NCI-H1105 (cell line): ENCODE measurements around the gene GULP1.
"Not testable (repeated sequence)": the region's sequence is repeated elsewhere in the genome, so short reads cannot be mapped to it uniquely, and the experiment has no call there.

Experiments used
- DNase-seq: peaks from one replicate; lab custom pipeline; 2025; lab: John Stamatoyannopoulos, UW

The GULP1 gene, protein sequence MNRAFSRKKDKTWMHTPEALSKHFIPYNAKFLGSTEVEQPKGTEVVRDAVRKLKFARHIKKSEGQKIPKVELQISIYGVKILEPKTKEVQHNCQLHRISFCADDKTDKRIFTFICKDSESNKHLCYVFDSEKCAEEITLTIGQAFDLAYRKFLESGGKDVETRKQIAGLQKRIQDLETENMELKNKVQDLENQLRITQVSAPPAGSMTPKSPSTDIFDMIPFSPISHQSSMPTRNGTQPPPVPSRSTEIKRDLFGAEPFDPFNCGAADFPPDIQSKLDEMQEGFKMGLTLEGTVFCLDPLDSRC

DNA sequence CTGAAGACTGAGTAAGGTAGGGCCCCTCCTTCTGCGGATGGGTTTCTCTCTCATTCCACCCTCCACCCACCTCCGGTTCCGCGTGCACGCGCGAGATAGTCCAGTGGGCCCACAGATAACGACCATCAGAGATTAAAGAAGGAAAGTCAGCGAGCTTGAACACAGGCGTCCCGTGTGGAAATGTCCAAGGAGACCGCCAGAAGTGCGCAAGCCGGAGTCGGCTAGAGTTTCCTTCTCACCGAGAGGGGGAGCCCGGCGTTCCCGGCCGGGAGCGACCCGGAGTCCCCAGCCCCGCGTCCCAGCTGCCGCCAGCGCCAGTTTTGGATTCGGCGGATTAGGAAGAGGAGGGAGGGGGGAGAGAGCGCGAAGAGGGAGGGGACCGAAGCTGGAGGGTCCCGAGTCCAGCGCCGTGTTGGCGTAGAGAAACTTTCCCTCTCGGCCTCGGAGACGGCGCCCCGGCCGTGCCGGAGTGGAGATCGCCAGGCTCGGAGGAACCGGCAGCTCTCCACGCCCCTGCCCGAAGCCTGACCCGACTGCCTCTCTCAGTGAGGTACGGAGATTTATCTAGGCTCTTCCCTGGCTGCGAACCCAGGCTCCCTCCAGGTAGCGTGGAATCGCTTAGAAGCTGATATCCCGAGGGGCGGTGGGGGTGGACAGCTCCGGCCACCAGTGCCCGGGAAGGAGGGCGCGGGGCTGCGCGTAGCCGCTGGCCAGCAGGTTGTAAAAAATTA, at the start of gene GULP1:
GULP1 (plus strand) TSS at position 258 of the 731 bp plus-strand sequence. CDS start 185,829 bp downstream, outside the sequence.
- DNase-seq = no peak

GRCh38 chr2:188243381-188243780, 48.3 kb upstream of the GULP1 start:
- DNase-seq = no peak

DNA sequence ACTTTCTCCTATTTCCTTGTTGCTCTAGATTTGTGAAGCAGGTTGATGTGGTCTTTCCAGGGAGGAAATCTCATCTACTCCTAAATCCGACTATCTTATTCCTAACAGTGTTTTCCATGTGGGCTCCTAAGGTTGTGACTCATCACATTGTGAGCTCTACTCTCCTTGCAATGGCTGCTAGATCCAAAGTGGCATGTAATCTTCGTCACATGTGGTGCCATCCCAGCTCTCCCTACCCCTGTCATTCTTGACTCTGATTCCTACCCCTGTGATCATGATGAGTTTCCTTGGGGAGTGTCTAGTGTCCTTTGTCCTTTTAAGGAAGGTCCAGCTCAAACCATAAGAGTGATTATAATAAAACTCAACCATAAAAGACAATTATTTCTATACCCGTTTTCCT, 47.3 kb upstream of the GULP1 start:
- DNase-seq = no peak

DNA sequence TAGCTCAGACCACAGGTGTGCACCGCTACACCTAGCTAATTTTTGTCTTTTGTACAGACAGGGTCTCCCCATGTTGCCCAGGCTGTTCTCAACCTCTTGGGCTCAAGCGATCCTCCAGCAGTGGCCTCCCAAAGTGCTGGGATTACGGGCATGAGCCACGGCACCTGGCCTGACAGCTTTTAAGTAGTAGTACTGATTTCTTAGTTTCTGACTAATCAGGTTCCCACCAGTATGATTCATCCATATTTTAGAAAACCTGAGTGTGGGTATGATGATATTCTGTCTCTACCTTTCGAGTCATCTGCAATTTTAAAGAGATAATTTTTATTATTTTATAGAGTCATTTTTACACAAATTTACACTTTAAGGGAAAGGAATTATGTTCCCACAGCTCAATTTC, 46.4 kb upstream of the GULP1 start:
- DNase-seq = no peak

DNA sequence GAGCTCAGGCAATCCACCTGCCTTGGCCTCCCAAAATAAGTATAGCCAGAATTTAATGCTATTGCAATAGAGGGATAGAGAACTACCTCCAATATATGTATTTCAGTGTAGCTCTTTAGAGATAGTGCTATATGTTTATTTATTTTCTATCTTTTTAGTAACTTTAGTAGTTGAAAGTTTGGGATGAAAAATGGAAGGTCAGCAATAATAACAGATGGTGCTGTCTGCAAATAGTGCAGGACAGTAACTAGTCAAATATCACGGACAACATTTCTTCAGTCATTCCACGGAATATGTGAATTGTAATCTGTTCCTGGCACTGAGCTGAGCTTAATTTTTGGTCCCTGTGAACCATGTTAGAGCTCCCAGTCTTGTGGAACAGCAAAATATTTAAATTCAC, 43.2 kb upstream of the GULP1 start:
- no peak for DNase-seq

DNA sequence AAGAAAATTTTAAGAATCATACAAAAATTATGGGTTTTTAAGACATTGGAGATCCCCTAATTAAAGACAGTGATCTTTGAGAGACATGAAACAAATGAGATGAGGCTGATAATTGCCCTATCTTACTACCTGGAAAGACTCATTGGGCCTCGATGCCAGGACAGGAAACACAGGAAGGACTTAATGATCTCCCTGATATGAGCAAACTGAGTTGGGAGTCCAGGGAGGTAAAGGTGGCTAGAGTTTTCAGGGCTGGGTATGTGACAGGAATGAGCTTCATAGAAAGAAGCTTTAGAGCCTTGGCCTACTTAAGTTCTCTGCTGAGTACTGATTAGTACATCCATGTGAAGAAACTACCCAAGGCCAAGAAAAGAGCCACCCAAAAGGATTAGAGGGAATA, 40.6 kb upstream of the GULP1 start:
- no peak for DNase-seq

DNA sequence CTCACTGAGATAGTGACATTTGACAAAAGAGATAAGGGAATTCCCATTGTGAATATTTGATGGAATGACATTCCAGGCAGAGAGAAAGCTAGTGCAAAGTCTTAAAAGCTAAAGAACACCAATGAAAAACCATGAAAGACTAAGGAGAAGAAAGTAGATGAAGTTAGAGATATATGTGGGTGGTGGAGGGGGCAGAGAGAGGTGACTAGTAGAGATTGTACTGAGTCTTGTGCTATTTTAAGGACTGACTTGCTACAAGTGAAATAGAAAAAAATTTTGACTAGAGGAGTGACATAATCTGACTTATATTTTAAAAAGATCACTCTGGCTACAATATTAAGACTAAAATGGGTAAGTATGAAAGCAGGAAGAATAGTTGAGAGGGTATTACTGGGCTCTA, 35.3 kb upstream of the GULP1 start:
- DNase-seq = no peak

DNA sequence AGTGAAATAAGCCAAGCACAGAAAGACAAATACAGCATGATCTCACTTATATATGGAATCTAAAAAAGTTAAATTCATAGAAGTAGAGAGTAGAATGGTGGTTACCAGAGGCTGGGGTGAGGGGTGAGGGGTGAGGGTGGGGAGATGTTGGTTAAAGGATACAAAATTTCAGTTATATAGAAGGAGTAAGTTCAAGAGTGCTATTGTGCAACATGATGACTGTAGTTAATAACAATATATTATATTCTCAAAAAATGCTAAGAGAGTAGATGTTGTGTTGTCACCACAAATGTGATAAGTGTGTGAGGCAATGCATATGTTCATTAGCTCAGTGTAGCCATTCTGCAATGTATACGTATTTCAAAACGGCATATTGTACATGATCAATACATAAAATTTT, 26.4 kb upstream of the GULP1 start:
- DNase-seq = no peak

DNA sequence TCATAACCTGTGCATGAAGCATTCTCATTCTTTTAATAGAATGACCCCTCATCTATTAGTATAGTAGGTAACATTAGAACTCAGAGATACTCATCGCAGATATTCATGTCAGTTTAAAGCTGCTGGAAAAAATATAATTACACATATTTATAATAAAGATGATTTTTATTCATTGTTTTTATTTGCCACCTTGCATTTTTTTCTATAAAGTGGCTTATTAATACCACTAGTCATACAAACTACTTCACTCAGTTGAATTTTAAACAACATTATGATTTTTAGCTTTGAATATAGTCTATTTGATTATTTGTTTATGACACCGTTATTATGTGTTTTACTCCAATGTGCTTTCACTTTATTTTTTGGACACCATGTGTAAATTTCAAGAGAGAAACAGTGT, 23.9 kb upstream of the GULP1 start:
- DNase-seq = no peak

GRCh38 chr2:188269004-188269403, 22.7 kb upstream of the GULP1 start:
- no peak for DNase-seq

- no peak for DNase-seq
These were observed 19.6 kb upstream of the GULP1 start for GRCh38 chr2:188272121-188272520.

DNA sequence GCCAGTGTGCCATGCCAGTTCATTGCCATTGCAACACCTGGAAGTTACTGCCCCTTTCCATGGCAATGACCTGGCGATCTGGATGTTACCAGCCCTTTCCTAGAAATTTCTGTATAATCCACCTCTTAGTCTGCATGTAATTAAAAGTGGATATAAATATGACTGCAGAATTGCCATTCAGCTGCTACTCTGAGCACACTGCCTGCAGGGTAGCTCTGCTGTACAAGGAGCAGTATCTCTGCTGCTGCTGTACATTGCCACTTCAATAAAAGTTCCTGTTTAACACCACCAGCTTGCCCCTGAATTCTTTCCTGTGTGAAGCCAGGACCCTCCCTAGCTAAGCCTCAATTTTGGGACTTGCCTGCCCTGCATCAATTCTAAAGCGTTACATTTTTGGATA, 17.4 kb upstream of the GULP1 start:
- no peak for DNase-seq

GRCh38 chr2:188276255-188276654, 15.4 kb upstream of the GULP1 start:
- no peak for DNase-seq

DNA sequence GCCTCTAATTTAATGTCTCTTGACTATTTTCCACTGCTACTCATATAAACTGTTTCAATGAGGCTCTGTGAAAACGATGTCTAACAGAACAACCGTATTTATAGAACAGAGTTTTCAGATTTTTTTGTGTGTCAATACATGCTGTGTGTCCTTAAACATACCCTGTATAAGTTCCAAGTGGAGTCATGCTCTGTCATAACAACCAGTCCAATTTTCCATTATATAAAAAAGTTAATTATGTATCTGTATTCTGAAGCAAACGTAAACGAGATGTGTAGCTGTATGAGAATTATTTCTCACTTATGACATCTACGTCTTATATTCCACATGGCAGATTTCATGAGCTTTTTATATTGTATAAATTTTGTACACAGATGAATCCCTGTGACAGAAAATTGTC, 13.9 kb upstream of the GULP1 start:
- DNase-seq = no peak

- no peak for DNase-seq
These were observed 13.1 kb upstream of the GULP1 start for GRCh38 chr2:188278388-188279092.

DNA sequence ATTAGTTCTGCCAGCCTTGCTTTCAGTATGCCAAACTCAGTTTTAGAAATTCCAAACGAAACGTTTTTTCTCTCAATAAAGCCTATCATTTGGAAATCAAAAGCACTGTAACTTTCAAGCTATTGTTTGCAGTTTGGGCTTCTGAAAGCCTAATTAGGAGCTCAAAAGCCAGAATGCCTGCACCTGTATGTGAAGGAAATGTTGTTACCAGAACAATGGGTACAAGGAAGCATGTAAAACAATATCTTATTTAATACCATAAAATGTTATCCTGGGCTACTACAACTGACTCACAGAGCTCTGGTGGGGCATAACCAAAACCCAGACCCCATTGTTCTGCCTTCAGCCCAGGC, 12.6 kb upstream of the GULP1 start:
- no peak for DNase-seq

GRCh38 chr2:188280811-188281222, 10.9 kb upstream of the GULP1 start:
- DNase-seq = no peak

- DNase-seq = no peak
These were observed 8.8 kb upstream of the GULP1 start for GRCh38 chr2:188282907-188283306.

DNA sequence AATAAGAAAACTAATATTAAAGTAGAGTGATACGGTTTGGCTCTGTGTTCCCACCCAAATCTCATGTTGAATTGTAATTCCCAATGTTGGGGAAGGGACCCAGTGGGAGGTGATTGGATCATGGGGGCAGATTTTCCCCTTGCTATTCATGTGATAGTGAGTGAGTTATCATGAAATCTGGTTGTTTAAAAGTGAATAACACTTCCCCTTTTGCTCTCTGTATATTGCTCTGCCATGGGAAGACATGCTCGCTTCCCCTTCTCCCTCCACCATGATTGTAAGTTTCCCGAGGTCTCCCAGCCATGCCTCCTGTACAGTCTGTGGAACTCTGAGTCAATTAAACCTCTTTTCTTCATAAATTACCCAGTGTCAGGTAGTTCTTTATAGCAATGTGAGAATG, 7.4 kb upstream of the GULP1 start:
- not testable (repeated sequence) for DNase-seq

GRCh38 chr2:188285049-188285448, 6.6 kb upstream of the GULP1 start:
- DNase-seq = no peak

- DNase-seq = no peak
These were observed 5.9 kb upstream of the GULP1 start for GRCh38 chr2:188285774-188286173.

DNA sequence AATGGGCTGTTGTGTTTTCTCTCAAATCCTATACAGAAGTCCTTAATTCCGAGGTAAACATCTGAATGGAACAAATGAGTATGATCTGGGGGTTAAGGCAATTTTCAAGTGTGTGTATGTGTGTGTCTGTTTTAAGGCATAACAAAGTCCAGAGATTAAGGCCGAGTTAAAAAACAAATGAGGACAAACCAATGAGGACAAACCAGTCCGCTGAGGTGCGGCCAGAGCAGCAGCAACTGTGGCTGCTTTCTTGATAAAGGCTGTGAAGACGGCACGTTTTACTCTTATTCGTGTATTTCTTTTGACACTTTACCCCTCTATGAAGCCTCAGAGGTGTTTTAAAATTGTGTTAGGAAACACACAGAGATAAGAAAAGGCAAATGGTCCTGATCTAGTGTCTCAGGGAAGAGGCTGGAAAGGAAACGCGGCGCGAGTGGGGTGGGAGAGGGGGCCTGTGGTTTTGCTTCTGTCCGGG, 495 bp upstream of the GULP1 start:
- DNase-seq = no peak
